SK-N-MC (cell line): ENCODE results near the gene MAP7D2.

Source experiments
- EZH2 ChIP-seq: fragments of 200-600 bp; sonication (generic); IDR thresholded peaks from one replicate; pipeline ENCODE4 v1.6.1; 2017; ENCODE audit warnings: antibody characterized with exemption
- POLR2AphosphoS5 ChIP-seq: IDR thresholded peaks from 2 replicates; pipeline ENCODE4 v1.6.1; 2012; ENCODE audit warnings: mild to moderate bottlenecking, low read depth, low read length, borderline replicate concordance

- TF ChIP-seq EZH2 (no peak), POLR2AphosphoS5 (no peak)
These were observed at the start of gene MAP7D2 for GRCh38 chrX:20116577-20117240.
